HG03196 (cell line): ENCODE results near the gene GSG1.
"Not testable (repeated sequence)": the region's sequence is repeated elsewhere in the genome, so short reads cannot be mapped to it uniquely, and the experiment has no call there.

Source experiments
- ATAC-seq: cut with Tn5 transposase; IDR thresholded peaks from one replicate; pipeline ENCODE4 v1.9.1; 2021; ENCODE audit not compliant: unreplicated experiment

GSG1 gene

GRCh38 chr12:13066014-13066413, 37.5 kb downstream of the GSG1 start:
- no peak for ATAC-seq

- ATAC-seq = no peak
These were observed 40.8 kb downstream of the GSG1 start for GRCh38 chr12:13062669-13063068.

GRCh38 chr12:13061377-13061776, 42.1 kb downstream of the GSG1 start:
- no peak for ATAC-seq

- no peak for ATAC-seq
These were observed 42.9 kb downstream of the GSG1 start for GRCh38 chr12:13060581-13060980.

GRCh38 chr12:13053617-13054016, 49.9 kb downstream of the GSG1 start:
- ATAC-seq = not testable (repeated sequence)

GRCh38 chr12:13052421-13052820, 51.0 kb downstream of the GSG1 start:
- no peak for ATAC-seq

- no peak for ATAC-seq
These were observed 53.7 kb downstream of the GSG1 start for GRCh38 chr12:13049816-13050215.

- no peak for ATAC-seq
These were observed 56.5 kb downstream of the GSG1 start for GRCh38 chr12:13046964-13047363.

- ATAC-seq = no peak
These were observed 57.7 kb downstream of the GSG1 start for GRCh38 chr12:13045816-13046215.

GRCh38 chr12:13044906-13045299, 58.6 kb downstream of the GSG1 start:
- ATAC-seq = no peak

- ATAC-seq = peak; percentile 84
These were observed 59.2 kb downstream of the GSG1 start, which contains the start of gene FAM234B for GRCh38 chr12:13044002-13044905. Gene FAM234B (plus strand): TSS chr12:13044381. CDS start chr12:13044404, 23 bp downstream.

- ATAC-seq = no peak
These were observed 60.7 kb downstream of the GSG1 start for GRCh38 chr12:13042666-13043230.

- ATAC-seq = no peak
These were observed 62.2 kb downstream of the GSG1 start for GRCh38 chr12:13041224-13041623.

- ATAC-seq = no peak
These were observed 64.0 kb downstream of the GSG1 start for GRCh38 chr12:13039328-13039956.

- ATAC-seq = no peak
These were observed 64.8 kb downstream of the GSG1 start for GRCh38 chr12:13038491-13039161.

- ATAC-seq = no peak
These were observed 66.6 kb downstream of the GSG1 start for GRCh38 chr12:13036881-13037280.

GRCh38 chr12:13035335-13035734, 68.1 kb downstream of the GSG1 start:
- not testable (repeated sequence) for ATAC-seq
